Omental fat pad (tissue), 4 donors: ENCODE data around the gene ZNF610. TPM values are rescaled to one million over a fixed set of nuclear protein-coding genes. Genes with fewer than 3 reads are reported as not detected.
A peak's percentile ranks its signal among the peaks of the same experiment; 100 is the strongest.

Experiments used
- ATAC-seq: fragments of 150-250 bp; one replicate; pipeline ENCODE4 v1.9.1; 2016; ENCODE audit warnings: mild to moderate bottlenecking, moderate library complexity; ENCODE audit not compliant: low FRiP score
- DNase-seq: peaks from one replicate; pipeline ENCODE4 v3.0.0-alpha.2; 2019; ENCODE audit warnings: low spot score
- CTCF ChIP-seq, 3 donors: fragments of 450-650 bp; IDR thresholded peaks; one replicate each; pipeline ENCODE4 v1.5.1; 2016 to 2017; ENCODE audit warnings: antibody characterized with exemption in 3 of 3, mild to moderate bottlenecking in 3 of 3, moderate library complexity in 2 of 3
- total RNA-seq, 4 donors: library from RNA; depleted of rRNA; stranded (reverse); fragments of >200 nt; gene quantifications; one replicate each; pipeline ENCODE4 v1.1.0, GENCODE V29; 2016

The ZNF610 gene
- total RNA-seq, 4 donors from 2014 or later, result 0.48 to 3.5 (median 1.4) TPM

- ATAC-seq (no peak), DNase-seq (no peak)
- TF ChIP-seq CTCF (IDR thresholded peaks at IDR 0.05), result no peak
These were observed 9.1 kb downstream of the ZNF610 start for GRCh38 chr19:52345162-52345561.

GRCh38 chr19:52351512-52351911 lies 15.5 kb downstream of the ZNF610 start:
- DNase-seq, result no peak
- ATAC-seq, result no peak
- no peak for TF ChIP-seq CTCF (IDR thresholded peaks at IDR 0.05)

- TF ChIP-seq CTCF (IDR thresholded peaks at IDR 0.05), result no peak
- ATAC-seq, result no peak
- DNase-seq, result no peak
These were observed 30.4 kb downstream of the ZNF610 start for GRCh38 chr19:52366414-52366824.

- ATAC-seq, result peak; percentile 96
- TF ChIP-seq CTCF (IDR thresholded peaks at IDR 0.05), result no peak
- DNase-seq, result peak; percentile 95
These were observed 33.7 kb downstream of the ZNF610 start, which contains the start of gene ZNF880 for GRCh38 chr19:52369559-52370340. Gene ZNF880, plus strand, starts transcription at chr19:52369923. Its CDS starts 43 bp downstream, at chr19:52369966.

GRCh38 chr19:52370341-52370710 lies 34.3 kb downstream of the ZNF610 start:
- no peak for DNase-seq
- no peak for TF ChIP-seq CTCF (IDR thresholded peaks at IDR 0.05)
- no peak for ATAC-seq

GRCh38 chr19:52391135-52391534 lies 55.1 kb downstream of the ZNF610 start:
- no peak for TF ChIP-seq CTCF (IDR thresholded peaks at IDR 0.05)
- ATAC-seq (no peak), DNase-seq (no peak)
